Lower lobe of right lung (tissue), 2 donors: Measurements from ENCODE around the gene OBSCN. TPM values are rescaled to one million over a fixed set of nuclear protein-coding genes. Genes with fewer than 3 reads are reported as not detected.
A peak's percentile ranks its signal among the peaks of the same experiment; 100 is the strongest.

Experiments
- ATAC-seq, 2 donors: fragments of 200-7000 bp; cut with Tn5 transposase; one replicate each; pipeline ENCODE4 v1.9.1; 2020 to 2022; ENCODE audit warnings: mild to moderate bottlenecking in 2 of 2, moderate library complexity in 2 of 2
- DNase-seq: peaks from one replicate; pipeline ENCODE4 v3.0.0-alpha.2; 2020
- H3K27ac ChIP-seq: fragments of 200-600 bp; one replicate; pipeline ENCODE4 v1.8.0; 2022
- H3K27me3 ChIP-seq: fragments of 200-600 bp; one replicate; pipeline ENCODE4 v1.8.0; 2022; ENCODE audit warnings: low read depth
- H3K36me3 ChIP-seq: fragments of 200-600 bp; one replicate; pipeline ENCODE4 v1.8.0; 2022; ENCODE audit warnings: mild to moderate bottlenecking
- H3K4me1 ChIP-seq: fragments of 200-600 bp; one replicate; pipeline ENCODE4 v1.8.0; 2022
- H3K4me3 ChIP-seq: fragments of 200-600 bp; one replicate; pipeline ENCODE4 v1.8.0; 2022; ENCODE audit warnings: mild to moderate bottlenecking
- H3K9me3 ChIP-seq: fragments of 200-600 bp; one replicate; pipeline ENCODE4 v1.8.0; 2022
- intact Hi-C: fragments of 100-400 bp; cut with DNase I; formaldehyde crosslinking; loops from one replicate; pipeline ENCODE4 v1.11.0; 2022
- total RNA-seq: library from RNA; stranded (reverse); fragmentation: NEBNext Ultra II Directional; extraction: Animal tissue kit (Norgen Biotek cat#: 25700); gene quantifications from one replicate; pipeline ENCODE4 v1.2.1, GENCODE V29; 2021
- TF ChIP-seq, protein P1 (sequence below): fragments of 200-600 bp; IDR thresholded peaks from one replicate; pipeline ENCODE4 v1.8.0; 2022; ENCODE audit warnings: antibody characterized with exemption, mild to moderate bottlenecking
- donor health status: DM: no; HTN: yes; CAD: no; lungs with severe emphysema.

The OBSCN gene
- total RNA-seq, 1 donor from 2014 or later = 35.6 TPM

DNA sequence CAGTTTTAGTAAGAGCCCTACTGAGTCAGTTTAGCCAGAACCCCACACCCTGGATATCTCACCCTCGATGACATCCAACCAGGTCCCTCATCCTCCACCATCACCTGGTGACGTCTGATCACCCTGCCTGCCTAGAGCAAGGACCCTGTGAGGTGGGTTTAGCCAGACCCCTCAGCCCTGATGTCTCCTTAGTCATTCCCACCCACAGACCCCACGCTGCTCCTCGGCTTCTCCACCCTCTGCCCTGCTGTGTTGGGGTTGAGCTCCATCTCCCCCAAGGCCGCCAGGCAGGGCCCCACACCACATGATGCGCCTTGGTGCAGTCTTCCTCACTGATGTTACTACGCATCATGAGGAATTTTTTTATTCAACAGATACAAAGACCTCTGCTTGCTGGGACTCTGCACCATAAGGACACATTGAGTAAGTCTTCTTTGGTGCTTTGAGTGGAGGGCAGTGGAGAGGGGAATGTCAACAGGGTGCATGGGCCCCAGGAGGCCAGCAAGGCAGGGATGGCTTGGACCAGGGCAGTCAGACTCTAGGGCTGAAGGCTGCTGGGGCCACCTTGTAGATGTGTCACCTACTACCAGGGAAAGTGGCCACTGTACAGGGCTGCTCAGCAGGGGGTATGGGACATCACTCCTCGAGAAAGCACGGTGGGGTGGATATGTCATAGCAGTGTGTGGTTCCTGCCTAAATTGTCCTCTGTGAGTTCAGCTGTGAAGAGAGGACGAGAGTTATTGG, 43.9 kb upstream of the OBSCN start:
- H3K4me1 ChIP-seq = peaks cover 55% of the 10 kb centered on the region
- peak overlapping the region; percentile 100 for H3K27ac ChIP-seq

DNA sequence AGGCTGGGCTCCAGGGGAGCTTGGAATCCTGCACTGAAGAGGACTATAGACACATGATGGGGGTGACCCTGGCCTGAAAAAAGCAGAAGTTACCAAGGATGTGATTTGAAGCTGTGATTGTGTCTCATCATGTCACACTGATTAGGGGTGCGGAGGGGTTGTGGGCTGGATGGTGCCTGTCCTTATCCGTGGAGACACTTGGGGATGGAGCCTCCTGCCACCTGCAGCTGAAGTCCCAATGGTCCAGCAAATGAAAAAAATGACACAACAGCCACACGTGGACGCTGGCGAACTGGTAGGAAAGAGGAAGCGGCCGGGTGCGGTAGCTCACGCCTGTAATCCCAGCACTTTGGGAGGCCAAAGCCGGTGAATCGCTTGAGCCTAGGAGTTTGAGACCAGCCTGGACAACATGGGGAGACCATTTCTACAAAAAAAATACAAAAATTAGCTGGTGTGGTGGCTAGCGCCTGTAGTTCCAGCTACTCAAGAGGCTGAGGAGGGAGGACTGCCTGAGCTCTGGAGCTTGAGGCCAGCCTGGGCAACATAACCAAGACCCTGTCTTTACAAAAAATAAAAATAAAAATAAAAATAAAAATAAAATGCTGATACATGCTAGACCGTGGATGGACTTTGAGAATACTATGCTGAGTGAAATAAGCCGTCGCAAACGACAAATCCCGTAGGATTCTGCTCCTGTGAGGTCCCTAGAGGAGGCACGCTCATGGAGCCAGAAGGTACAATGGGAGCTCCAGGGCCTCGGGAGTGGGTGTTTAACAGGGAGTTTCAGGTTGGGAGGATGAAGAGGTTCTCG, 43.1 kb upstream of the OBSCN start:
- H3K4me3 ChIP-seq = peak overlapping the region; percentile 77
- peaks cover 55% of the 10 kb centered on the region for H3K4me1 ChIP-seq

More for the DNA sequence above, 43.9 kb upstream of the OBSCN start:
- H3K4me3 ChIP-seq = no peak overlapping the region
- H3K9me3 ChIP-seq = no peaks in the 10 kb centered on the region
- TF ChIP-seq, protein P1, sequence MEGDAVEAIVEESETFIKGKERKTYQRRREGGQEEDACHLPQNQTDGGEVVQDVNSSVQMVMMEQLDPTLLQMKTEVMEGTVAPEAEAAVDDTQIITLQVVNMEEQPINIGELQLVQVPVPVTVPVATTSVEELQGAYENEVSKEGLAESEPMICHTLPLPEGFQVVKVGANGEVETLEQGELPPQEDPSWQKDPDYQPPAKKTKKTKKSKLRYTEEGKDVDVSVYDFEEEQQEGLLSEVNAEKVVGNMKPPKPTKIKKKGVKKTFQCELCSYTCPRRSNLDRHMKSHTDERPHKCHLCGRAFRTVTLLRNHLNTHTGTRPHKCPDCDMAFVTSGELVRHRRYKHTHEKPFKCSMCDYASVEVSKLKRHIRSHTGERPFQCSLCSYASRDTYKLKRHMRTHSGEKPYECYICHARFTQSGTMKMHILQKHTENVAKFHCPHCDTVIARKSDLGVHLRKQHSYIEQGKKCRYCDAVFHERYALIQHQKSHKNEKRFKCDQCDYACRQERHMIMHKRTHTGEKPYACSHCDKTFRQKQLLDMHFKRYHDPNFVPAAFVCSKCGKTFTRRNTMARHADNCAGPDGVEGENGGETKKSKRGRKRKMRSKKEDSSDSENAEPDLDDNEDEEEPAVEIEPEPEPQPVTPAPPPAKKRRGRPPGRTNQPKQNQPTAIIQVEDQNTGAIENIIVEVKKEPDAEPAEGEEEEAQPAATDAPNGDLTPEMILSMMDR = no peak
- intact Hi-C loops = no loop called here
- peak; percentile 43 for DNase-seq
- H3K27me3 ChIP-seq = peaks cover 10% of the 10 kb centered on the region
- H3K36me3 ChIP-seq = peaks cover 7% of the 10 kb centered on the region
- no peak for ATAC-seq

GRCh38 chr1:228165372-228166169, 42.3 kb upstream of the OBSCN start, which contains the start of gene IBA57:
Gene IBA57, plus strand, starts transcription at chr1:228165804. Its CDS starts 13 bp downstream, at chr1:228165817.
- intact Hi-C loops = no loop called here
- TF ChIP-seq, protein P1 = peak; percentile 84
- H3K4me3 ChIP-seq = peak within 1 kb of the TSS; percentile 77
- H3K27me3 ChIP-seq = peaks cover under 1% of the 10 kb centered on the region
- H3K4me1 ChIP-seq = peaks cover 55% of the 10 kb centered on the region
- no peaks in the 10 kb centered on the region for H3K9me3 ChIP-seq
- H3K36me3 ChIP-seq = peaks cover 7% of the 10 kb centered on the region
- DNase-seq (peak; percentile 100), ATAC-seq (peak; percentile 94 to 95)
- H3K27ac ChIP-seq = peak within 1 kb of the TSS; percentile 100

More for the DNA sequence above, 43.1 kb upstream of the OBSCN start:
- Histone ChIP-seq H3K27ac (peak overlapping the region; percentile 100), H3K27me3 (peaks cover 8% of the 10 kb centered on the region), H3K9me3 (no peaks in the 10 kb centered on the region), H3K36me3 (peaks cover 7% of the 10 kb centered on the region)
- TF ChIP-seq, protein P1 = no peak
- intact Hi-C loops = no loop called here
- ATAC-seq (no peak), DNase-seq (peak; percentile 61)

DNA sequence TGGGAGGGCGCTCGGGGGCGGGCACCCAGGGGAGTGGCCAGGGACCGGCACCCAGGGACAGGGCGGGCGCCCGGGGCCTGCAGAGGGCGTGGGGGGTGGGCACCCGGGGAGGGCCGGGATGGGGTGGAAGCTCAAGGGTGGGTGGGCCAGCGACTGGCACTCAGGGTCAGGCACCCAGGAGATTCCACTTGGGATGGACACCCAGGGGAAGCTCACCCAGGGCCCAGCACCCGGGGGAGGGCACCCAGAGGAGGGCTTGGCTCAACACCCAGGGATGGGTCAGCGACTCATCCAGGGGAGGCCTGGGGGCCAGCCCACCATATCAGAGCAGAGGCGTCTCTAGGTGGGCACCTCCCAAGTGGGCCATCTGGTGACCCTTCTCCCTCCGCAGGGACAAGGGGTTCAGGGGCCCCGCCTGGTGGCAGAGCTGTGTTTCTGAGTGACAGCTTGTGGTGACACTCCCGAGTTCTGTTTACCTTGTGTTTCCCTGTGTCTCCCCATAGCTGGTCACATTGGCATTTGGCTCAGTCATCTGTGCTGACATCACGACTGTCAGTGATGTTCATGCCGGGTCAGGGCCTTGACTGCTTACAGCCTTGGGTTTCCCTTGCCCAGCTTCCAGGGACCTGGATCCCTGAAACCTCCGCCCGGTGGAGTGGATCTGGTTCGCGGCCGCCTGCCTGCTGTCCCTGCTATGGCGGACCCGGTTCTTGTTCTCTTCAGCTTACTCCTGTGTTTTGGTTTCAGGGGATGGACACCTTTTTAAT, 41.5 kb upstream of the OBSCN start:
- intact Hi-C loops = no loop called here
- Histone ChIP-seq H3K4me1 (peaks cover 51% of the 10 kb centered on the region), H3K27ac (peak overlapping the region; percentile 100), H3K27me3 (no peaks in the 10 kb centered on the region), H3K4me3 (peak overlapping the region; percentile 77), H3K36me3 (peaks cover 7% of the 10 kb centered on the region), H3K9me3 (no peaks in the 10 kb centered on the region)
- DNase-seq (peak; percentile 78), ATAC-seq (peak; percentile 25 to 41)
- TF ChIP-seq, protein P1 = peak; percentile 44
